ENCODE measurements around the gene LCNL1. TPM values are rescaled to one million over a fixed set of nuclear protein-coding genes. Genes with fewer than 3 reads are reported as not detected.

Gene LCNL1
- total and polyA plus RNA-seq, 4 donors, result 0.01 to 0.08 TPM; not detected in 2

DNA sequence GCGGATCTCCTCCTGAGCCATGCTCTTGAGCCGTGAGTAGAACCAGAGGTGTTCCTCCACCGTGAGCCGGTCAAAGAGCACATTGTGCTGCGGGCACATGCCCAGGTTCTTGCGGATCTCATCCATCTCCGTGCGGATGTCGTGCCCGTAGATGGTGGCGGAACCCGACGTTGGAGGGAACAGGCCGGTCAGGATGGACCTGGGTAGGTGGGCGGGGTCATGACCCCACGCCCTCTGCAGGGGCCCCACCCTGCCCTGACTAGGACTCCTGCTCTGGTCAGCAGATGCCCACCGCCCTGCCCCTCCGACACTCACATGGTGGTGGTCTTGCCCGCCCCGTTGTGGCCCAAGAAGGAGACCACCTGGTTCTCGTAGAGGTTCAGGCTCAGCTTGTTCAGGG lies 33.2 kb downstream of the LCNL1 start:
- H3K36me3 ChIP-seq (ENCODE audit: control insufficient read depth in 4 of 4, insufficient read depth in 3 of 4, low read depth in 1 of 4, low read length in 3 of 4), result peaks cover 2 to 43% (median 19%) of the 10 kb centered on the region in 4 donors
- no peaks in the 10 kb centered on the region for H3K4me1 ChIP-seq (ENCODE audit: control insufficient read depth in 4 of 4, insufficient read depth in 4 of 4, low read length in 3 of 4)
- H3K9me3 ChIP-seq (ENCODE audit: control insufficient read depth in 4 of 4, low read length in 3 of 4), result no peaks in the 10 kb centered on the region
- 97% methylated on average over 21 of the region's 21 CpGs for WGBS
- H3K27me3 ChIP-seq (ENCODE audit: control insufficient read depth in 4 of 4, insufficient read depth in 4 of 4, low read length in 3 of 4), result no peaks in the 10 kb centered on the region
- no peak overlapping the region for H3K4me3 ChIP-seq (ENCODE audit: low read depth in 1 of 3, low read length in 3 of 3)
- H3K27ac ChIP-seq (ENCODE audit: low read depth in 1 of 2, low read length in 2 of 2), result no peak overlapping the region
- TF ChIP-seq EGR1 (IDR thresholded peaks at IDR 0.05; ENCODE audit: low read depth in 2 of 2) (no peak), NR2F2 (IDR thresholded peaks at IDR 0.05) (no peak), SP1 (IDR thresholded peaks at IDR 0.05) (no peak), FOXA2 (IDR thresholded peaks at IDR 0.05) (no peak), ATF3 (IDR thresholded peaks at IDR 0.05) (no peak), GABPA (IDR thresholded peaks at IDR 0.05 in 1 of 2, conservative IDR thresholded peaks at IDR 0.05 in 1 of 2) (no peak), ZBTB33 (IDR thresholded peaks at IDR 0.05) (no peak), RAD21 (IDR thresholded peaks at IDR 0.05) (no peak), YY1 (IDR thresholded peaks at IDR 0.05) (no peak), HNF4G (IDR thresholded peaks at IDR 0.05) (no peak), RXRA (IDR thresholded peaks at IDR 0.05) (no peak)
- no peak overlapping the region for H3K9ac ChIP-seq (ENCODE audit: low read depth in 1 of 2, low read length in 2 of 2)
- no peak for DNase-seq (ENCODE audit: low spot score)

DNA sequence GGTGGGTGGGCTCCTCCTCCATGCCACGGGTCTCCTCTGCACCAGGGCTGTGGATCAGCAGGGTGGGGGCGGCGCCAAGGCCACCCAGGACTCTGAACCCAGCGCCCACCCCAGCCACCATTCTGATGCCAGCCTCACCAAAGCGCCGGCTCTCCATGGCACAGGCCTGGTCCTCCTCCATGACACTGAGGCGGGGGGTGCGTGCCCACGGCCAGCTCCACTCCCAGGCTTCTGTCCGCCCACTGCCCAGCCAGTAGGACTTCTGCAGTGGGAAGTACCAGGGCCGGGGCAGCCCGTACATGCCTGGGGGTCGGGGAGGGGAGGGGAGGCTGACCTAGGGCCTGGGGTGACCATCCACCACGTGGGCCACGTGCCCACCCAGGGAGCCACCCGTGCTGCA lies 33.6 kb downstream of the LCNL1 start:
- H3K9ac ChIP-seq (ENCODE audit: low read depth in 1 of 2, low read length in 2 of 2), result no peak overlapping the region
- DNase-seq (ENCODE audit: low spot score), result no peak
- no peak overlapping the region for H3K4me3 ChIP-seq (ENCODE audit: low read depth in 1 of 3, low read length in 3 of 3)
- H3K27ac ChIP-seq (ENCODE audit: low read depth in 1 of 2, low read length in 2 of 2), result no peak overlapping the region
- H3K27me3 ChIP-seq (ENCODE audit: control insufficient read depth in 4 of 4, insufficient read depth in 4 of 4, low read length in 3 of 4), result no peaks in the 10 kb centered on the region
- 98% methylated on average over 16 of the region's 16 CpGs for WGBS
- no peaks in the 10 kb centered on the region for H3K4me1 ChIP-seq (ENCODE audit: control insufficient read depth in 4 of 4, insufficient read depth in 4 of 4, low read length in 3 of 4)
- no peaks in the 10 kb centered on the region for H3K9me3 ChIP-seq (ENCODE audit: control insufficient read depth in 4 of 4, low read length in 3 of 4)
- H3K36me3 ChIP-seq (ENCODE audit: control insufficient read depth in 4 of 4, insufficient read depth in 3 of 4, low read depth in 1 of 4, low read length in 3 of 4), result peaks cover 2 to 40% (median 19%) of the 10 kb centered on the region in 4 donors
- no peak for TF ChIP-seq GABPA (IDR thresholded peaks at IDR 0.05 in 1 of 2, conservative IDR thresholded peaks at IDR 0.05 in 1 of 2)
- TF ChIP-seq, protein P1, sequence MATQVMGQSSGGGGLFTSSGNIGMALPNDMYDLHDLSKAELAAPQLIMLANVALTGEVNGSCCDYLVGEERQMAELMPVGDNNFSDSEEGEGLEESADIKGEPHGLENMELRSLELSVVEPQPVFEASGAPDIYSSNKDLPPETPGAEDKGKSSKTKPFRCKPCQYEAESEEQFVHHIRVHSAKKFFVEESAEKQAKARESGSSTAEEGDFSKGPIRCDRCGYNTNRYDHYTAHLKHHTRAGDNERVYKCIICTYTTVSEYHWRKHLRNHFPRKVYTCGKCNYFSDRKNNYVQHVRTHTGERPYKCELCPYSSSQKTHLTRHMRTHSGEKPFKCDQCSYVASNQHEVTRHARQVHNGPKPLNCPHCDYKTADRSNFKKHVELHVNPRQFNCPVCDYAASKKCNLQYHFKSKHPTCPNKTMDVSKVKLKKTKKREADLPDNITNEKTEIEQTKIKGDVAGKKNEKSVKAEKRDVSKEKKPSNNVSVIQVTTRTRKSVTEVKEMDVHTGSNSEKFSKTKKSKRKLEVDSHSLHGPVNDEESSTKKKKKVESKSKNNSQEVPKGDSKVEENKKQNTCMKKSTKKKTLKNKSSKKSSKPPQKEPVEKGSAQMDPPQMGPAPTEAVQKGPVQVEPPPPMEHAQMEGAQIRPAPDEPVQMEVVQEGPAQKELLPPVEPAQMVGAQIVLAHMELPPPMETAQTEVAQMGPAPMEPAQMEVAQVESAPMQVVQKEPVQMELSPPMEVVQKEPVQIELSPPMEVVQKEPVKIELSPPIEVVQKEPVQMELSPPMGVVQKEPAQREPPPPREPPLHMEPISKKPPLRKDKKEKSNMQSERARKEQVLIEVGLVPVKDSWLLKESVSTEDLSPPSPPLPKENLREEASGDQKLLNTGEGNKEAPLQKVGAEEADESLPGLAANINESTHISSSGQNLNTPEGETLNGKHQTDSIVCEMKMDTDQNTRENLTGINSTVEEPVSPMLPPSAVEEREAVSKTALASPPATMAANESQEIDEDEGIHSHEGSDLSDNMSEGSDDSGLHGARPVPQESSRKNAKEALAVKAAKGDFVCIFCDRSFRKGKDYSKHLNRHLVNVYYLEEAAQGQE (IDR thresholded peaks at IDR 0.05), result no peak
- TF ChIP-seq YY1 (IDR thresholded peaks at IDR 0.05), result no peak
- TF ChIP-seq ZBTB33 (IDR thresholded peaks at IDR 0.05), result no peak
- TF ChIP-seq HNF4G (IDR thresholded peaks at IDR 0.05), result no peak
- no peak for TF ChIP-seq EGR1 (IDR thresholded peaks at IDR 0.05; ENCODE audit: low read depth in 2 of 2)
- TF ChIP-seq TAF1 (conservative IDR thresholded peaks at IDR 0.05), result no peak
- no peak for TF ChIP-seq NR2F2 (IDR thresholded peaks at IDR 0.05)
- TF ChIP-seq CTCF (IDR thresholded peaks at IDR 0.05; ENCODE audit: low read depth, low read length, missing input control), result no peak
- no peak for TF ChIP-seq RAD21 (IDR thresholded peaks at IDR 0.05)
- TF ChIP-seq FOXA2 (IDR thresholded peaks at IDR 0.05), result no peak
- no peak for TF ChIP-seq HNF4A (conservative IDR thresholded peaks at IDR 0.05)
- no peak for TF ChIP-seq ATF3 (IDR thresholded peaks at IDR 0.05)
- no peak for TF ChIP-seq JUND (IDR thresholded peaks at IDR 0.05)
